OCI-LY1 (cell line): ENCODE data around the gene FNDC7.
"Not testable (repeated sequence)": the region's sequence is repeated elsewhere in the genome, so short reads cannot be mapped to it uniquely, and the experiment has no call there.

ENCODE experiments used
- CTCF ChIP-seq: fragments of 200-600 bp; sonication (generic), shearing (Covaris generic); IDR thresholded peaks from 2 replicates; pipeline ENCODE4 v1.5.1; 2017; ENCODE audit warnings: mild to moderate bottlenecking, antibody characterized with exemption, low read length, moderate library complexity, mixed read lengths
- EZH2 ChIP-seq: fragments of 200-600 bp; sonication (generic), shearing (Covaris generic); IDR thresholded peaks from 2 replicates; pipeline ENCODE4 v1.8.0; 2017; ENCODE audit warnings: borderline replicate concordance, mixed run types, mild to moderate bottlenecking, antibody characterized with exemption, low read length, moderate library complexity, mixed read lengths

- not testable (repeated sequence) for TF ChIP-seq CTCF, EZH2
These were observed 45.3 kb upstream of the FNDC7 start for GRCh38 chr1:108667422-108667821.
